ENCODE results near the gene CEP350.

The CEP350 gene, protein sequence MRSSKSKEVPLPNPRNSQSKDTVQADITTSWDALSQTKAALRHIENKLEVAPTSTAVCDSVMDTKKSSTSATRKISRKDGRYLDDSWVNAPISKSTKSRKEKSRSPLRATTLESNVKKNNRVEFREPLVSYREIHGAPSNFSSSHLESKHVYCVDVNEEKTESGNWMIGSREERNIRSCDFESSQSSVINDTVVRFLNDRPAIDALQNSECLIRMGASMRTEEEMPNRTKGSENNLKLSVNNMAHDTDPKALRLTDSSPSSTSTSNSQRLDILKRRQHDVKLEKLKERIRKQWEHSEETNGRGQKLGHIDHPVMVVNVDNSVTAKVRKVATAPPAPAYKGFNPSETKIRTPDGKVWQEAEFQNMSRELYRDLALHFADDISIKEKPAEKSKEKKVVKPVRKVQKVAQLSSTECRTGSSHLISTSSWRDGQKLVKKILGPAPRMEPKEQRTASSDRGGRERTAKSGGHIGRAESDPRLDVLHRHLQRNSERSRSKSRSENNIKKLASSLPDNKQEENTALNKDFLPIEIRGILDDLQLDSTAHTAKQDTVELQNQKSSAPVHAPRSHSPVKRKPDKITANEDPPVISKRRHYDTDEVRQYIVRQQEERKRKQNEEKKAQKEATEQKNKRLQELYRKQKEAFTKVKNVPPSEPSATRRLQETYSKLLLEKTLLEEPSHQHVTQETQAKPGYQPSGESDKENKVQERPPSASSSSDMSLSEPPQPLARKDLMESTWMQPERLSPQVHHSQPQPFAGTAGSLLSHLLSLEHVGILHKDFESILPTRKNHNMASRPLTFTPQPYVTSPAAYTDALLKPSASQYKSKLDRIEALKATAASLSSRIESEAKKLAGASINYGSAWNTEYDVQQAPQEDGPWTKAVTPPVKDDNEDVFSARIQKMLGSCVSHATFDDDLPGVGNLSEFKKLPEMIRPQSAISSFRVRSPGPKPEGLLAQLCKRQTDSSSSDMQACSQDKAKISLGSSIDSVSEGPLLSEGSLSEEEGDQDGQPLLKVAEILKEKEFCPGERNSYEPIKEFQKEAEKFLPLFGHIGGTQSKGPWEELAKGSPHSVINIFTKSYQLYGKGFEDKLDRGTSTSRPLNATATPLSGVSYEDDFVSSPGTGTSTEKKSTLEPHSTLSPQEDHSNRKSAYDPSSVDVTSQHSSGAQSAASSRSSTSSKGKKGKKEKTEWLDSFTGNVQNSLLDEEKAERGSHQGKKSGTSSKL (N-terminal part only)

DNA sequence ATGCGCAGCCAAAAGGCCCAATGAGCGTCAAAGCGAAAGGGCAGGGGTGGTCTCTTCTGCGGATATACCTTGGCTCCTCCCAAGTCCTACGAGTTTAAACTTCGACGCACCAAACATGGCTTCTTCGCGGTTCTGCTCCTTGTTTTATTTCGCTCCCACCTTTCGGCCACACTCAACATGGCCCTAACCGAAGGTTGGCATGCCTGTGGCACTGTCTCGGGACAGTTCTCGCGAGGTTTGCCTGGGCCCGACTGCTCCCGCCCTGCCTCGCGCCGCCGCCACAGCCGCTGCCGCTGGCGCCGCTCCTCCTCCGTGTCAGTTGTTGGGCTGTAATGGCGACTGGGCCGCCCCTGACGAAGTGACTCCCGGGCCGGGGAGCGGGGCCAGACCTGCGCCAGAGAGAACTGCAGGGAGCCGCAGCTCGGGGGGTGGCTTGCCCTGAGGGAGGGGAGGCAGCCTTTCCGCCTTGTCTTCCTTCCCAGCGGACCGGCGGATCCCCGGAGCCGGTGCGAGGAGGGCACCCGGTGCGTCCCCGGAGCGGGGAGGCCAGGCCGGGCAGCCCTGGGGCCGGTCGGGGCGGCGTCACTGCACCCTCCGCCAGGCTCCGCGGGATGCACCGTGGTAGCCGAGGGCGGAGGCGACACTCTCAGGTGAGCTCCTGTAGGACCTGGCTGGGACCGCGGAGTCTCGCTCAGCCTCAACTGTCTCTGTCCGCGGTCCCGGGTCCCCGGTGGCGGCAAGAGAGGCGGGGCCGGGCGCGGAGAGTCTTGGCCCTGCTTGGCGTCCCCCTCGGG is at the start of gene CEP350:
Gene CEP350 (plus strand): TSS at position 318 of the 794 bp plus-strand sequence. CDS start 31,372 bp downstream, outside the sequence.
- DNase-seq = peak; percentile 100

DNA sequence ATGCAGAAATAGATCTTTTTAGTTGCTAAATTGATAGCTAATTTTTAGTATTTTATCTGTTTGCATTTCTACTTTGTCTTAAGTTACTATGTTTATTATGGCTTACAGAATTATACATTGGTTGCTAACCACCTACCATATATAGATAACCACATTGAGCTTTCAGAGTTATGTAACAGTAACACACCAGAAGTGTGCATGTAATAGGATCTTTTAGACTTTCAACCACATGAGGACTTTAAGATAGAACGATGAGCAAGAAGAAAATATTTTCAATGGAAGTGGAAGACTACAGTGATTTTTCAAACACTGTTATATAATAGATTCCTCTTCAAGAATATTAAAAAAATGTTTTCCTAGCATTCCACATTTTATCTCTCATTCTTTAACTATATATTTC is 43.7 kb upstream of the CEP350 start:
- DNase-seq = peak; percentile 62

DNA sequence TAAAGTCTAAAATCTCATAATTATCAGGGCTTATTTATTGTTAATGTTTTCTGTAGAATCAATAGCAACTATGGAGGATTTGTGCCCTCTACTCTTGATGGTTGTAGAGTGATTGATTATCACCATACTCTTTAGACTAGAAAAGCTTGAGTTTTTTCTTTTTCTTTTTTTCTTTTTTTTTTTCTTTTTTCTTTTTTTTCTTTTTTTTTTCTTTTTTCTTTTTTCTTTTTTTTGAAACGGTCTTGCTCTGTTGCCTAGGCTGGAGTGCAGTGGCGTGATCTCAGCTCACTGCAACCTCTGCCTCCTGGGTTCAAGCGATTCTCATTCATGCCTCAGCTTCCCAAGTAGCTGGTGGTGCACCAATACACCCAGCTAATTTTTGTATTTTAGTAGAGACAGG is 42.8 kb upstream of the CEP350 start:
- no peak for DNase-seq

DNA sequence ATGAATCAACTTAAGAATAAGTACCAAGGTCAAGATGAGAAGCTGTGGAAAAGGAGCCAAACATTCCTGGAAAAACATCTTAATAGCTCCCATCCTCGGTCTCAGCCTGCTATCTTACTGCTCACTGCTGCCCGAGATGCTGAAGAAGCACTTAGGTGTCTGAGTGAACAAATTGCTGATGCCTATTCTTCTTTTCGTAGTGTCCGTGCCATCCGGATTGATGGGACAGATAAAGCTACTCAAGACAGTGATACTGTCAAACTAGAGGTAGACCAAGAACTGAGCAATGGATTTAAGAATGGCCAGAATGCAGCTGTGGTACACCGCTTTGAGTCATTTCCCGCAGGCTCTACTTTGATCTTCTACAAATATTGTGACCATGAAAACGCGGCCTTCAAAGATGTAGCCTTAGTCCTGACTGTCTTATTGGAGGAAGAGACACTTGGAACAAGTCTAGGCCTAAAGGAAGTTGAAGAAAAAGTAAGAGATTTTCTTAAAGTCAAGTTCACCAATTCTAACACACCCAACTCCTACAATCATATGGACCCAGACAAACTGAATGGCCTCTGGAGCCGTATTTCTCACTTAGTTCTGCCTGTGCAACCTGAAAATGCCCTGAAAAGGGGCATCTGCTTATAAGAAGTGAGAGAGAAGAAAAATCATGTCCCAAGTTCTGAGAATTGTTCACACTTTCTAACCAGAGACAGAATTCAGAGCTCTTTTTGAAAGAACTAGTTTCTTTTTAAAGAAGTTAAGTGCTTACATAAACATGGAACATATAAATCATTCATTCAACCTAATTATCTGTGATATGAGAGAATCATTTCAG is 36.8 kb upstream of the CEP350 start:
- no peak for DNase-seq

DNA sequence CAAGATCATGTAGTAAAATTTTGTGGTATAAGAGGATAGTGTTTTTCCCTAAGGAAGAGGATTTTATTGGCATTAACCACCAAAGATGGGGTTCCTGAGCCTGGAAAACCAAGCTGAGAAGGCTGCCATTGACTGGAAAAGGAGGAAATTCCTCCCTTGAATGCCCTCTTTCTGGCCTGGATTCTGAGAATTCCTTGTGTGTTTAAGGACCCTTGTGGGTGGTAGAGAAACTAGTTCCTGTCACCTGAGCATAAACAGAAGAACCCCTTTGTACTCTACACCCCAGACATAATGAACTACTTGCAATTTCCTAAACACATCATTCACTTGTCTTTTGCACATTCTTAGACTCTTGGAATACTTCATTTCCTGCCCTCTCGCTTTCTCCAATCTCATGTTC is 33.1 kb upstream of the CEP350 start:
- no peak for DNase-seq

DNA sequence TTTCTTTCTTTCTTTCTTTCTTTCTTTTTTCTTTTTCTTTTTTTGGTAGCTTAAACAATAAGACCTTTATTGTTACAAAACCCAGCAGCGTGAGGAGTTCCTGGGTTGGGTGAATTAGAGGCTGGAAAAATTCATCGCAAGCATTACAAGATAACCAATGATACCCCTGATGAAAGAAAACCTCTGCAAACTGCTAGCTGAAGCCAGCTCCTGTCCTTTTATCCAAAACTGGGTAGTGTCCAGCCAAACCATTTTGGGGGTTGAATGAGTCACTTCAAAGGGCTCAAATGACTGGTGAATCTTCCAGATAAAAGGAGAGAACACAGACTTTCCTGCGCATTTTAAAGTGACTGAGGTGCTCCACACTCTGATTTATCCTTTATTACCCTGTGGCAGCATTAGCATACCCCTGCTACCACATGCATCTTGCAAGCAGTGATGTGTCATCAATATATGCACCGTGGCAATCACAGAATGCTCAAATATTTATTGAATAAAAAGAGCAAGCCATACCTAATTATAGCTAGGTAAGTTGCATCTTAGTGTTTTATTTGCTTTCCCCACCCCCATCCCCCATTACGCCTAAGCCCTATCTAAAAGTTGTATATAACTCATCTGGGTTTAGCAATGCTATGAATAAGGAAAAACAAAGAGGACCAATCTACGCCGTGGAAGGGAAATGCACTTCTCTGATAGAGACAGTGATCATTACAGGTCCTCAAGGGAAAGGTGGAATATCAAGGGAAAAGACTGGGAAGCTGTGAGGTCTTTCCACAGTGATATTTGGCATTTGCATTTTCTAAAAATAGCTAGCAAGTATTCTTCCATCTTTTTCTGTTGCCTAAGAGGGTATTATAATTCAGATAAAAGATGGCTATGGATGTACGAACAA is 32.4 kb upstream of the CEP350 start:
- DNase-seq = no peak

DNA sequence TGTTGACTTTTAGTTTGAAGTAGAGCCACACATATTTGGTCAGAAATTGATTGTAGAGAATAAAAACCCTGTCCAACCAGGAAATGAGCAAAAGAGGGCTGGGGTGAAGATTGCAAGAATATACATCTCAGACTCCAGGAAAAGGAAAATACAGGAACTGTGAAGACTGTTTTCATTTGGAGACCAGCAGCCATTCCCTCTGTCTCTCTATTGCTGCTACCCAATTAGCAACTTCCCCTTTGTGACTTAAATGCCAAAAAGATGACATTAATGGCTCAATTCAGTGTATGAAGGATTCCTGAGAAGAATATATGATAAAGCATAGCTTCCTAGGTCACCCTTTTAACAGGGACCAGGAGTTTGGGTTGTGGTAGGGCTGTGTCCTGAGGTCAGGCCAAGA is 31.6 kb upstream of the CEP350 start:
- no peak for DNase-seq

DNA sequence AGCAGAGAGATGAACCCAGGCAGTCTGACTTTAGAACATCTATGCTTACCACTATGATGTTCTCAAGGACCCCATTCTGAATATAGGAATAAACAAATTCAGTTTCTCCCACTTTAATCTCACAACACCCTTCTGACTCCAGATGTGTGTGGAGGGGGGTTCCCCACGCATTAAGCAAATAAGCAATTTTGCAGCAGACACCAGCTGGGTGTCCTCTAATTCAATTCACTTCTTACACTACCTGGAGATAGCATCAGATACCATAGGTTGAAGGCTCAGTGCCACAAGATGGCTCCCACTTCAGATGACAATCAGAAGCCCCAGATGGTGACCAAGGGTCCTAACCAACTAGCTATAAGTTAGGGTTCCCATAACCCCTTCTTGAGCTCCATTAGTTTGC is 30.3 kb upstream of the CEP350 start:
- no peak for DNase-seq

DNA sequence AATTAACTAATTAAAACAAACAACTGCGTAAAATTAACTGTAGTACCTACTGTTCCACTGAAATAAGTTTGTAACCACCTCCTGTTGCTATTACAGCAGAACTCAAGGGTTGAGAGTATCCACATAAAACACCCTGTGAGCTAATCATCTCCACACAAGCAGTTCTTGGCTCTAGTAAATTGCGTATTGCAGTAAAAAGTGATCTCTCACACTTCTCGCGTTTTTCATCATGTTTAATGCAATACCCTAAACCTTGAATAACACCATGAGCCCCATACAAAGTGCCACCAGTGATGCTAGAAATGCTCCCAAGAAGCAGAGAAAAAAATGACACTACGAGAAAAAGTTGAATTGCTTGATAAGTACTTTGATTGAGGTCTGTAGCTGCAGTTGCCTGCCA is 29.3 kb upstream of the CEP350 start:
- no peak for DNase-seq

DNA sequence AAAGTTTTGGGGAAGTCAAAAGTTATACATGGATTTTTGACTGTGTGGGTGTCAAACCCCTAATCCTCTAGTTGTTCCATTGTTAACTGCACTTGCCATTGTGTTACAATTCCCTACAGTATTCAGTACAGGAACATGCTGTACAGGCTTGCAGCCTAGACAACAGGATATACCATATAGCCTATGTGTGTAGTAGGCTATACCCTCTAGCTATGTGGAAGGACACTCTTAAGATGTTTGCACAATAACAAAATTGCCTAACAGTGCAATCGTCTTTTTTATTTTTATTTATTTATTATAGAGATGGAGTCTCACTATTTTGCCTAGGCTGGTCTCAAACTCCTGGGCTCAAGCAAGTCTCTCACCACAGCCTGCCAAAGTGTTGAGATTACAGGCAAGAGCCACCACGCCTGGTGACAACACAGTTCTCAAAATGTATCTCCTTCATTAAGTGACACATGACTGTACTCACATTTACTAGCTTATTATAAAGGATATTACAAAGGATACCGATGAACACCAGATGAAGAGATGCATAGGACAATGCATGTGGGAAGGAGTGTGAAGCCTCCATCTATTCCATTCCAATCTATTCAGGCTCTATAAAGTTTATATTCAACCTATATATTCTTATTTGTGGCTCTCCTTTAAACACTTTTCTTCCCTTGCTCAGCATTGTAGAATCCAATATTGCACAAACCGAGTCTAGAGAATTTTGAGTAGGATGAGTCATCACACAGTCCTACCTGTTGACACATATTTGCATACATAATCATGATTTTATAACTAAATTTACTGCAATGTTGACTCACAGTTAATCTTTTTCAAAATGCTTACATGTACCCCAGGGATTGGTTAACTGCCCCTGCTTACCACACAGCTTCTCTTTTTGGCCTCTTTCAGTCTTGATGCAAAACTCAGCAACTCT is 28.4 kb upstream of the CEP350 start:
- DNase-seq = no peak

DNA sequence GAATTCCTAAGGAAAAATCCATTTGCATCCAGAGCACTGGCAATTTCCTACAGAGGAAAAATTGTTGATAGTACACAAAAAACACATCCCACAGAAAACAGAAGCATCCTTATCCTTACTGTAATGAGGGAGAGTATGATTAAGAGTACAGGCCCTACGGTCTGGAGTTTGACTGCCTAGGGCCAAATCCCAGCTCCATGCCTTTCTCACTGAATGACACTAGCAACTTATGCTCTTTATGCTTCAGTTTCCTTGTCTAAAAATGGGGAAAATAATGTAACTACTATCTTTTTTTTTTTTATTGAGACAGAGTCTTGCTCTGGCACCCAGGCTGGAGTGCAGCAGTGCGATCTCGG is 27.8 kb upstream of the CEP350 start:
- no peak for DNase-seq

DNA sequence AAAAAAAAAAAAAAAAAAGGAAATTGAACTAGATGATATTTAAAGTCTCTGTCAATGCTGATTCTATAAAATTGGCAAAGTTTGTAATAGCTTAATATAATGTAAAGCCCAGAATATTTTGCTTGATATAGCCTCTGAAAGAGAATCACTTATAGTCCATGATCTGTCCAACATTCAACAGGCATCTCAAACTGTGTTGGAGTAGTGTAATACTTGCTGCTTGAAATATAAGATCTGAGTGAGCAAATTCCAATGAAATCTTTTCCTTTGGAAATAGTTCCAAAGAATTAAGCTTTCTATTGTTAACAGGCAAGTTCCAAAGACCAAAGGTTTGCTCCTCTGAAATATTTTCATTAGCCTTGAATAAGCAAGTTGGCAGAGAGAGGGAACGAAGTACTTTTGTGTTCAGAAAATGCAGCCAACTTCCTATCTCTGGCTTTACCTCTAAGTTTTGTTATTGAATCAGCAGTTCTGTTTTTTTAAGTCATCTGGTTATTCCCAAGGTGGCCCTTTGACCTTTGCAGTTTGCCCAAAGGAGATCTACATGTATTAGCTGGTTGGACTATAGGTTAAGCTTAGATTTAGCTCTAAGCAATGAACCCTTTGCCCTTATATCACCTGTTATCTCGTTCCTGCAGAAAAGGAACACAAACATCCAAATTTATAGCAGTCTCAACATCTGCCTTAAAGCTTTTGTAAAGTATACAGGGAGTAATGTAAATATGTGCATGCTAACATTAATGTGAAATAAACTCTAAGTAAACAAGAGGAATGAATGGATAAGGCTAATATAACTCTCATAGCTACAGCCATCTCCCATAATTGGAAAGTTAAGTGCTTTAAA is 24.4 kb upstream of the CEP350 start:
- no peak for DNase-seq

DNA sequence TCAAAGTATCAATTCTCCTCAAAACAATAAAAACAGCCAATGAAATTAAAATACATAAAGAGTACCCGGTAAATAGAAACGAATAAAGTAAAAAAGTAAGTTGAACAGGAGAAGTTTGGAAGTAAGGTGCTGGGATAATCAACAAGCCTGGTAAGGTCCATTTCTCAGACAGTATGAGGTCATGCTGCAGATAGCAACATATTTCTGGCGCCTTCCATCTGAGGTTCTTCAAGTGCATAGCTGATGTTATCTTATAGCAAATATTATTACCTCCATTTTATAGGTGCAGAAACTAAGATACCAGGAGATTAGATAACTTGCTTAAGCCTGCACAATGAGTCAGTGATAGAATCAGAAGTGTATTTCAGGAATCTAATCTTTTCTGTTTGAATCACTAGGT is 23.7 kb upstream of the CEP350 start:
- DNase-seq = no peak

DNA sequence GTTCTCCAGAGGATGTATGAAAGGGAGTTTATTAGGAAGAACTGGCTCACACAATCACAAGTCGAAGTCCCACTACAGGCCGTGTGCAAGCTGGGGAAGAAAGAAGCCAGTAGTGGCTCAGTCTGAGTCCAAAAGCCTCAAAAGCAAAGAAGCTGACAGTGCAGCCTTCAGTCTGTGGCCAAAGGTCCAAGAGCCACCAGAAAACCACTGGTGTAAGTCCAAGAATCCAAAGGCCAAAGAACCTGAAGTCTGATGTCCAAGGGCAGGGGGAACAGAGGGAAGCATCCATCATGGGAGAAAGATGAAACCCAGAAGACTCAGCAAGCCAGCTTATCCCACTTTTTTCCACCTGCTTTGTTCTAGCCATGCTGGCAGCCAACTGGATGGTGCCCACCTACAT is 21.4 kb upstream of the CEP350 start:
- DNase-seq = no peak

DNA sequence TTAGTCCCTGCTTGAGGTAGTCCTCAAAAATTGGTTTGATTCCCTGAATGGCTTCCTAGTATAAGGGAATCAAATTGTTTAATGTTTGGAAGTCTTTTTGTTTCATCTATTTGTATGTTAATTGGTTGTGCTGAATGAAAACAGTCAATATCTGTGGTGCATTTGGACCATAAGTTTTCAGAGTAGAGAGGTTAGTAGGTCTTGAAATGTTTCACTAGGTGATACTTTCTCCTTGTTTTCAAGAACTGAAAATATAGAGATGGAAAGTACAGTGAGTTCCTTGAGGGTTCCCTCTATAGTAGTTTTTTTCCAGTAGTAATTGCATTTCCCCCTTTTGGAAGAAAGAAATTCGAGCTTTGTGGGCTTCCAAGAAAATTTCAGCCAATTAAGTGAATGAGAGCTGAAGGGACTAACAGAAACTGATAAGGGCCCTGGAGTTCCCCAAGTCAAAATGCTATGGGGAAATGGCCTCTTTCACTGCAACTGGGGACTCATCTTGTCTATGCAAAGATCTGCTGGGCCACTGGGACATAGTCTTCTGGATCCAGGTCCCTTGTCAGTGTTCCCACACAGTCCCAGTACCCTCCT is 18.6 kb upstream of the CEP350 start:
- DNase-seq = peak; percentile 15

DNA sequence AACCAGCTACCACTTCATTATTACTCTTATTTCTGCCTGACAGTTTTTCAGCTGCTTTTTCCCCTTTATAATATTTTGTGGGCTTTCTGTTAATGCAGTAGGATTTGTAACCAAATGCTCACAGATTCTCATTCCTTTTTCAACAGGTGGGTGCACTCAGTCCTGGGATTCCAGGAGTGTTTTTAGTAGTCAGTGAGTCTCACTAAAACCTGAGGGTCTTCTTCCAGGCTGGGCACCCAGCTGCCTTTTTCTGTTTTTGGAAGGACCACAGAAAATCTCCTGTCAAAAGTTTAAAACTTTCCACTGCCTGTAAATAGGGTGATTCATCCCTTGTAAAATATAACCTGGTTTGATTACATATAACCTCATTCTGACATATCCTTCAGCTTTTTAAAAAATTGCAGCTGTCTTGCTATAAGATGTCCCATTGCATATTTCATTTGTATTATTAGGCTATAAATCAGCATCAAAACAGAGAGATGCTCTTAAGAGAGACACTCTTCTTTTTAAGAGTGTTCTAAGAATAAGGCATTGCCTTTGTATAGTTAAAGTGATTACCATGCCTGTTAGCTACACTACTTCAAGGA is 16.8 kb upstream of the CEP350 start:
- no peak for DNase-seq

DNA sequence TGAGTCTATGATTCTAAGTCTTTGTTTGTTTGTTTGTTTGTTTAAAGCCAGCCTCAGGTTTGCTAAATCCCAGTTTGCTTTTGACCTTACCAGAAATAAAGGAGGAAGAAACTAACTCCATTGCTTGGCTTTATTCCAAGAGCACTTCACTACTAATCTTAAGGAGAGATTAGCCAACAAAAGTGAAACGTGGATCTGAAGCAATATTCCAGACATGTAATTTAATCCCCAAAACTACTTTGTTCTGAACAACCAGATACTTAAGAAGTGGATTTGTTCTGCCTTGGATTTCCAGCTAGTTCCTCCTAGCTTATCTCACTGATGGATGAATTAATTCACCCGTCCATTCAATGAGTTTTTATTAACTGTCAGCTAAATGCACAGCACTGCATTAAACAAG is 15.9 kb upstream of the CEP350 start:
- peak; percentile 40 for DNase-seq

DNA sequence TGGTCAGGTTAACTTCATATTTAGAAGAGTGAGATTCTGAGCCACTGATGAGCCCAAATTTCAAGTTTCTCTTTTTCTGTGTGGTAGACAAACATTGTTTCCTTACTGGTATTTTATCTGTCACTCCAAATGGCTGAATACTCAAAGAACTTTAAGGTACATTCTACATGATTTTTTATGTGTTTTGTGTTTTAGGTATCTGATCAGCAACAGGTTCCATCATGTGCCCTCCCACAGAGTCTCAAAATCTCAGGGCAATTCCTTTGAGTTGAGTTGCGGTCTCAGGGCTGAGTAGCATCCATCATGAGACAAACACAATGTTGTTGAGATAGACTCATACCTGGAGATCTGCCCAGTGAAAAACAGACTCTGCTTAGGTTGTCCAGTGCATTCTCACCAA is 14.7 kb upstream of the CEP350 start:
- no peak for DNase-seq

All from hematopoietic multipotent progenitor cell treated with erythropoietin and hydrocortisone succinate and interleukin-3 and kit ligand, for 6 days (in vitro differentiated cells).